SH-SY5Y (cell line): Measurements from ENCODE around the gene CSF1.

Source experiments
- GATA2 ChIP-seq: IDR thresholded peaks from 2 replicates; pipeline ENCODE4 v1.6.1; 2011; ENCODE audit warnings: mild to moderate bottlenecking, low read depth, low read length
- GATA3 ChIP-seq: IDR thresholded peaks from 2 replicates; pipeline ENCODE4 v1.6.1; 2011; ENCODE audit warnings: low read depth, mild to moderate bottlenecking, low read length, moderate library complexity

The CSF1 gene

DNA sequence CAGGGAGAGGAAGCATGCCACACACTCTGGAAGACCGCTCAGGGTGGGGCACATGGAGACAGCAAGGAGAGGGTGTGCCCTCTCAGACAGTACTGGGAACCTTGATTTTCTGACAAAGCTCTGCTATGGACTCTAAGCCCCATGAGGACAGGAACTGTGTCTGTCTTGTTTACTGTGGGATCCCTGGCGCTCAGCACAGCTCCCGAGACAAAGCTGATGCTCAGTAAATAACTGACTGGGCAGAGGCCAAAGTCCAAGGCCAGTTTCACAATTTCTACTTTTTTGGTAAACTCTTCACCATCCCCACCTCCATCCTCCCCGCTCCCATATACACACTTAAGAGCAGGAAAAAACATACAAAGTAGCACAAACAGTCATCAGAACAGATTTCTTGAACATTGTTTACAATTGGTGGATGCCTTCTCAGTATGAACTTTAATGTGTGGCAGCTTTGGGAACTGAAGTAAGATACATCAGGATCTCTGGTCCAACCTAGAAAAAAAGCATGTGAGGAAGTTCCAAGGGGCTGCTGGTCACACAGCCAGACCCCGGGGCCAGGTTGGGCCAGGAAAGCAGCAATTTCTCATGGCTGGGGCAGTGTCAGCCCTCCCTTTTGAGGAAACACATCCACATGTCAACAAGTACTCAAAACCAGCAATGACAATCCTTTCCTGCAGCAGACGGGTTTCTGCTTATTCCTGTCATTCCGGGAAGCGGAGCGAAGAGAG is 68.3 kb downstream of the CSF1 start:
- no peak for TF ChIP-seq GATA3
- TF ChIP-seq GATA2 = no peak

DNA sequence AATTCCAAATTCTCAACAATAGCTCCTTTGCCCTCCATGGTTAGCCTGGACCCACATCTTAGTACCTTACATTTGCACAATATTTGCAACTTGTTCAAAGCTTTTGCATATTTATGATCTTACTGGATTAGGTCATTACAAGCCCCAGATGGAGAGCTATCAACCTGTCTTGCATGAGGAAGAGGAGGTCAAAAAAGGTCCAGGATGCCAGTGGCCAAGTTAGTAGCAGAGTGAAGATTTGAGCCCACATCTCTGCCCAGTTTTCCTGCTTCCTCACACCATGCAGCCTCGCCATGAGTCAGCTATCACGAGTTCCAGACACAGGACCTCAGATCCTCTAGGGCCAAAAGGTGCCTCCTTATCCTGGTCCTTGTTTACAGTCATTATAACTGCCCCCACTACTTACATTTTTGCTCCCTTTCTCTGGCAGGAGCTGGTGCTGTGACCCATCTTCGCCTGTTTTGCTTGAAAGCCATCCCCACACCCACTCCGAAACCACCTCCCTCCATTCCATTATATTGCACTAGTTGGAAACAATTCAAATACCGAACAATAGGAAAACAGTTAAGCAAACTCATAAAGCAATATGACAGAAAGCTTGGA is 68.9 kb downstream of the CSF1 start:
- TF ChIP-seq GATA2 (no peak), GATA3 (no peak)
